ENCODE measurements around the gene OR3A3. TPM values are rescaled to one million over a fixed set of nuclear protein-coding genes. Genes with fewer than 3 reads are reported as not detected.
"Not testable (repeated sequence)": the region's sequence is repeated elsewhere in the genome, so short reads cannot be mapped to it uniquely, and the experiment has no call there.

The OR3A3 gene
- not detected for total RNA-seq
- not detected for polyA plus RNA-seq (ENCODE audit: insufficient read depth, low read depth, low replicate concordance)
- long read RNA-seq, donor 1, result 0 reads
- long read RNA-seq, donor 2, result 0 reads

DNA sequence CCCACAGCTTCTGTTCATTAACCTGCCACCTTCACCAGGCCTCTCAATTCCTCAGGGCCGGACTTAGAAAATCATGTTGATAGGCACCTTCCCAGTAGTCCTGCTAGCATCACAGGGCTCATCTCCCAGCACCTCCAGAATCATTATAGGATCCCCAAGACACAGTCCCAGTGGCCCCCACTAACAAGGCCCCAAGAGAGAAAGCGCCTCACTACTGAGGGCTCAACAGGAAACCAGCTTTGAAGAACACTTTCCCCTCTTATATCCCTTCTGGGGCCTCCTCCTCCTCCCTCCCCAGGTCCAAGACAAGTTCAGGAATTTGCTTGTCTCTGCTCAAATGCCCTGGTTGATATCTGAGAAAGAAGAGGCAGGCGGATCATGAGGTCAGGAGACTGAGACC is at the start of gene OR3A3:
TSS of gene OR3A3 (plus strand) at position 301 of the 400 bp plus-strand sequence.
- Histone ChIP-seq H3K9me3 (no peaks in the 10 kb centered on the region), H3K27me3 (no peaks in the 10 kb centered on the region), H3K4me3 (no peak within 1 kb of the TSS), H3K36me3 (ENCODE audit: low read depth, missing control alignments) (no peaks in the 10 kb centered on the region), H3K4me1 (no peaks in the 10 kb centered on the region), H3K27ac (no peak within 1 kb of the TSS)
- intact Hi-C loops (cut with DNase I; ENCODE audit: low total_unique reads), result no loop called here
- TF ChIP-seq POLR2A (IDR thresholded peaks at IDR 0.05), result no peak
- TF ChIP-seq, protein P1, sequence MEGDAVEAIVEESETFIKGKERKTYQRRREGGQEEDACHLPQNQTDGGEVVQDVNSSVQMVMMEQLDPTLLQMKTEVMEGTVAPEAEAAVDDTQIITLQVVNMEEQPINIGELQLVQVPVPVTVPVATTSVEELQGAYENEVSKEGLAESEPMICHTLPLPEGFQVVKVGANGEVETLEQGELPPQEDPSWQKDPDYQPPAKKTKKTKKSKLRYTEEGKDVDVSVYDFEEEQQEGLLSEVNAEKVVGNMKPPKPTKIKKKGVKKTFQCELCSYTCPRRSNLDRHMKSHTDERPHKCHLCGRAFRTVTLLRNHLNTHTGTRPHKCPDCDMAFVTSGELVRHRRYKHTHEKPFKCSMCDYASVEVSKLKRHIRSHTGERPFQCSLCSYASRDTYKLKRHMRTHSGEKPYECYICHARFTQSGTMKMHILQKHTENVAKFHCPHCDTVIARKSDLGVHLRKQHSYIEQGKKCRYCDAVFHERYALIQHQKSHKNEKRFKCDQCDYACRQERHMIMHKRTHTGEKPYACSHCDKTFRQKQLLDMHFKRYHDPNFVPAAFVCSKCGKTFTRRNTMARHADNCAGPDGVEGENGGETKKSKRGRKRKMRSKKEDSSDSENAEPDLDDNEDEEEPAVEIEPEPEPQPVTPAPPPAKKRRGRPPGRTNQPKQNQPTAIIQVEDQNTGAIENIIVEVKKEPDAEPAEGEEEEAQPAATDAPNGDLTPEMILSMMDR (IDR thresholded peaks at IDR 0.05), result no peak
- WGBS, 2 donors, result 88% methylated on average over 3 of the region's 3 CpGs
- DNase-seq, result no peak

DNA sequence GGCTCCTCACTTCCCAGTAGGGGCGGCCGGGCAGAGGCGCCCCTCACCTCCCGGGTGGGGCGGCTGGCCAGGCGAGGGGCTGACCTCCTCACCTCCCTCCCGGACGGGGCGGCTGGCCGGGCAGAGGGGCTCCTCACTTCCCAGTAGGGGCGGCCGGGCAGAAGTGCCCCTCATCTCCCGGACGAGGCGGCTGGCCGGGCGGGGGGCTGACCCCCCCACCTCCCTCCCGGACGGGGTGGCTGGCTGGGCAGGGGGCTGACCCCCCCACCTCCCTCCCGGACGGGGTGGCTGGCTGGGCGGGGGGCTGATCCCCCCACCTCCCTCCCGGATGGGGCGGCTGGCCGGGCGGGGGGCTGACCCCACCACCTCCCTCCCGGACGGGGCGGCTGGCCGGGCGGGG is 40.0 kb upstream of the OR3A3 start:
- H3K9me3 ChIP-seq; H3K27ac ChIP-seq; H3K4me1 ChIP-seq; H3K36me3 ChIP-seq (ENCODE audit: low read depth, missing control alignments); DNase-seq; H3K4me3 ChIP-seq; intact Hi-C loops (cut with DNase I; ENCODE audit: low total_unique reads); H3K27me3 ChIP-seq: not testable (repeated sequence)
- 97% methylated on average over 6 of the region's 31 CpGs; no CpG with 5 or more reads in 1 of the 2 donors for WGBS, 2 donors

DNA sequence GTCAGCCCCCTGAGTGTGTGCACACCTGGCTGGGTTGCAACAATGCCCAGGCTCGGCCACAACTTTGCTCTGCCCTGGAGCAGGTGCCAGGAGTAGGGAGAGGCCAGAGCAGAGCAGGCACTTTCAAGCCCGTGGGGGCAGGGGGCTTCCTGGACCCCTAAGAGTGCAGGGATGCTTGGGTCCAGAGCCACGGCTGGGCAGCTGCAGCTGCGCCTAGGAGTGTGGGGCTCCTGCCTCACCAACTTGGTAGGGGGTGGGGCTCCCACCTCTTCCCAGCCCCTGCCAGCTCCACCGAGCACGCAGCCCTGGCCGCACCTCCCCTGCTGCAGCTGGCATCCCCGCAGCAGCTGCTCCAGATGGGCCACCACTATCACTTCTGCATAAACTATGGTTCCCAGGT is 32.8 kb upstream of the OR3A3 start:
- no peak overlapping the region for H3K27ac ChIP-seq
- no peak overlapping the region for H3K4me3 ChIP-seq
- no peak for DNase-seq
- H3K9me3 ChIP-seq, result no peaks in the 10 kb centered on the region
- H3K36me3 ChIP-seq (ENCODE audit: low read depth, missing control alignments), result no peaks in the 10 kb centered on the region
- no peak for TF ChIP-seq POLR2A (IDR thresholded peaks at IDR 0.05)
- WGBS, 2 donors, result 80 to 81% methylated on average over 8 of the region's 8 CpGs
- no peaks in the 10 kb centered on the region for H3K27me3 ChIP-seq
- intact Hi-C loops (cut with DNase I; ENCODE audit: low total_unique reads), result no loop called here
- no peaks in the 10 kb centered on the region for H3K4me1 ChIP-seq

DNA sequence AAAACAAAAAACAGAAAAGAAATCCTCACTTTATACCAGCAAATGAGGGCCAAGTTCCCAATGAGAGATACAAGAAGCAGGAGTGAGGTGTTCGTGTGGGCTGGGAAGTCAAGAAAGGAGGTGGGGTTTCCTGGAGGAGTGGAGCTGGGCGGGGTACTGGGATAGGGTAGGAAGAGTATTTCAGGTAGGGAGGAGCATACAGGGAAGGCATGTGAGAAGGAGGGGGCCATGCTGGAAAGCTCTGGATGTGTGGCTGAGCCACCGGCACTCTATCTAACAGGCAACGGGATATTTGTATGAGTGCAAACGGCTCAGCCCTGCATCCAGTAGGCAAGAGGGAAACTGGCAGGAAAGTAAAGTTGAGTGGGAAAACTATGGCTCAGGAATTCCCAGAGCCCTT is 29.2 kb upstream of the OR3A3 start:
- H3K9me3 ChIP-seq, result no peaks in the 10 kb centered on the region
- H3K27ac ChIP-seq, result no peak overlapping the region
- DNase-seq, result no peak
- no peaks in the 10 kb centered on the region for H3K4me1 ChIP-seq
- H3K36me3 ChIP-seq (ENCODE audit: low read depth, missing control alignments), result no peaks in the 10 kb centered on the region
- TF ChIP-seq, protein P1 (IDR thresholded peaks at IDR 0.05), result no peak
- TF ChIP-seq POLR2A (IDR thresholded peaks at IDR 0.05), result no peak
- intact Hi-C loops (cut with DNase I; ENCODE audit: low total_unique reads), result no loop called here
- H3K4me3 ChIP-seq, result no peak overlapping the region
- 76 to 79% methylated on average over 5 of the region's 5 CpGs for WGBS, 2 donors
- H3K27me3 ChIP-seq, result no peaks in the 10 kb centered on the region

DNA sequence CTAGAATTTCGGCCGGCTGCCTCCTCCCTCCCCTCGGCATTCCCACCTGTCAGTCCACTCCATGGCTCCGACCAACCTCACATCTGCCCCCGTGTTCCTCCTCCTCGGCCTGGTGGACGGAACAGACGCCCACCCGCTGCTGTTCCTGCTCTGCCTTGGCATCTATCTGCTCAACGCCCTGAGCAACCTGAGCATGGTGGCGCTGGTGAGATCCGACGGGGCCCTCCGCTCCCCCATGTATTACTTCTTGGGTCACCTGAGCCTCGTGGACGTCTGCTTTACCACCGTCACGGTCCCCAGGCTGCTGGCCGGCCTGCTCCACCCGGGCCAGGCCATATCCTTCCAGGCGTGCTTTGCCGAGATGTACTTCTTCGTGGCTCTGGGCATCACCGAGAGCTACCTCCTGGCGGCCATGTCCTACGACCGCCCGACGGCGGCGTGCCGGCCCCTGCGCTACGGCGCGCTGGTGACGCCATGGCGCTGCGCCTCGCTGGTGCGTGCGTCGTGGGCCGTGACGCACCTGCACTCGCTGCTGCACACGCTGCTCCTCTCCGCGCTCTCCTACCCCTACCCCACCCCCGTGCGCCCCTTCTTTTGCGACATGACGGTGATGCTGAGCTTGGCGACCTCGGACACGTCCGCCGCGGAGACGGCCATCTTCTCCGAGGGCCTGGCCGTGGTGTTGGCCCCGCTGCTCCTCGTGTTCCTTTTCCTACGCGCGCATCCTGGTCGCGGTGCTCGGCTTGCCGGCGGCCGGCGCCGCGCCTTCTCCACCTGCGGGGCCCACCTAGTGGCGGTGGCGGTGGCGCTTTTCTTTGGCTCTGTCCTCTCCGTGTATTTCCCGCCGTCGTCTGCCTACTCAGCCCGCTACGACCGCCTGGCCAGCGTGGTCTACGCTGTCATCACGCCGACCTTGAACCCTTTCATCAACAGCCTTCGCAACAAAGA is 25.0 kb upstream of the OR3A3 start, which contains the start of gene OR3A2:
TSS of gene OR3A2 (minus strand) at position 440 of the 948 bp plus-strand sequence.
- 22 to 25% methylated on average over 49 to 85 of the region's 92 CpGs for WGBS, 2 donors
- H3K4me1 ChIP-seq, result no peaks in the 10 kb centered on the region
- TF ChIP-seq POLR2A (IDR thresholded peaks at IDR 0.05), result no peak
- TF ChIP-seq, protein P1 (IDR thresholded peaks at IDR 0.05), result no peak
- peak; percentile 68 for DNase-seq
- H3K27ac ChIP-seq, result peak within 1 kb of the TSS; percentile 7 to 59
- no peaks in the 10 kb centered on the region for H3K9me3 ChIP-seq
- peak within 1 kb of the TSS; percentile 46 to 67 for H3K4me3 ChIP-seq
- no peaks in the 10 kb centered on the region for H3K36me3 ChIP-seq (ENCODE audit: low read depth, missing control alignments)
- intact Hi-C loops (cut with DNase I; ENCODE audit: low total_unique reads), result no loop called here
- H3K27me3 ChIP-seq, result no peaks in the 10 kb centered on the region

Data from testis (tissue), 5 donors.